GM18505 (cell line): ENCODE results near the gene SRCAP.

Source experiments
- ATAC-seq: cut with Tn5 transposase; IDR thresholded peaks from one replicate; pipeline ENCODE4 v1.9.1; 2021; ENCODE audit not compliant: unreplicated experiment
- POLR2A ChIP-seq: IDR thresholded peaks from 4 replicates; pipeline ENCODE4 v1.6.1; 2011; ENCODE audit warnings: borderline replicate concordance; ENCODE audit not compliant: insufficient read depth, insufficient read length; ENCODE audit errors: extremely low read depth

SRCAP gene

DNA sequence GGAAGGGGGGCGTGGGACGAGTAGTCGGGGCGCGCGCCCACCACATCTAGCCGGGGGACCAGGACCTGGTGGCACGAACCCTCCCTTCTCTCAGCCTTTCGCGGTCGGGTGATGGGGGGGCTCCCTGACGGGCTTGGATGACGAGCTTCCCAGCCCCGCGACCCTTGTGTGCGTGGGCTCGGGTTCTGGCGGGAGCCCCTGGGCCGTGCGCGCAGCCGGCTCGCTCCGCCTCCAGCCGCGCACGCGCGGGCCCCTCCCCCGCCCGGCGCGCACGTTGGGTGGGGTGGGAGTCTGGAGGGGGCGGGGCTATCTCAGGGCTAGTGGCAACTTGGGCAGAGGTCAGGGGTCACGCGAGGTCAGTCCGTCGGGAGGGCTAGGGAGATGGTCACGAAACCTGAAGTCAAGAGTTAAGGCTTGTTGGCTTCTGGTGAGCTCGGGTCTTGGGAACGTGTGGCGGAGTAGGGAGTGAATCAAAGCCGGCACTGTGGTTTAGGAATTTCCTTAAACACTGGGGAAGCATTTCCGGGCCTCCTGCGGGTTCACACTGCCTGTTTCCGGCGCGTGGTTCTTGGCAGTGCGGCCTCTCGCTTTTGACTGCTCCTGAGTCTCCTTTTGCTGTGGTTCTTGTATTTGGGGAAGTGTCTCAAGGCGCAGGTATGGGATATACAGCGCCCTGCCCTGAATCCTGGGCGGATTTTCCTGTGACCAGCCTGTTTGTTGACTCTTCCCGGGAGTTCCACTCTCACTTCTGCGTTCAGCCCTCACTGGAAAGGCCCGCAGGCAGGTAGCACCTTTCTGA, at the start of gene SRCAP:
SRCAP (plus strand) TSS at position 356 of the 799 bp plus-strand sequence. CDS start 1,654 bp downstream, outside the sequence.
- ATAC-seq, result peak; percentile 25
- peak; percentile 78 for TF ChIP-seq POLR2A

DNA sequence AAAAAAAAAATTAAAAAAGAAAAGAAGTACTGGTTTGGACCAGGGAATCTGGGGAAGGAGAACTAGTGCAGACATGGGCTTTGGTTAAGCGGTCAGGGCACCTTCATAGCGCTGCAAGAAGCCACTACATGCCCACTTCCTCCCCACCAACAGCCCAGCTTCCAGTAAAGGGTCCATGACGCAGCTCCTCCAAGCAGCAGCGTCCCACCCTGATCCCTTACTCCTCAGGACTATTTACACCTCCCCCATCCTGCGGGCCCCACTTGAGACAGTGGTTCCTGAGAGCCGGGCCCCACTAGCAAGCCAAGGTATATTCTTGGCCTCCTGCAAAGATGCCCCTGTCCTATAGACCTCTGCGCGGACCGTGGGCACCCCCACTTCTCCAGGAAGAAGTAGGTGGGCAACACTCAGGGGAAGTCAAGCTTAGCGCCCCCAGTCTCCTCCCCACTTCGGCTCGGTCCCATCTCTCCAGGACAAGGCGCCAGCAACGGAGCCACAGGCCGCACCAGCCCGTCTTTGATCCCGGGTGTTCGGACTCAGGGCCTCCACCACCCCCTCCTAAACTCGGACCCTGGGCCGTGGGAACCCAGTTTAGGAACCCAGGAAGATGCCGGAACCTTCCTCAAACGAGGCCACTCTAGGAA, 49.1 kb upstream of the SRCAP start:
- peak; percentile 4 for ATAC-seq
- TF ChIP-seq POLR2A, result no peak

DNA sequence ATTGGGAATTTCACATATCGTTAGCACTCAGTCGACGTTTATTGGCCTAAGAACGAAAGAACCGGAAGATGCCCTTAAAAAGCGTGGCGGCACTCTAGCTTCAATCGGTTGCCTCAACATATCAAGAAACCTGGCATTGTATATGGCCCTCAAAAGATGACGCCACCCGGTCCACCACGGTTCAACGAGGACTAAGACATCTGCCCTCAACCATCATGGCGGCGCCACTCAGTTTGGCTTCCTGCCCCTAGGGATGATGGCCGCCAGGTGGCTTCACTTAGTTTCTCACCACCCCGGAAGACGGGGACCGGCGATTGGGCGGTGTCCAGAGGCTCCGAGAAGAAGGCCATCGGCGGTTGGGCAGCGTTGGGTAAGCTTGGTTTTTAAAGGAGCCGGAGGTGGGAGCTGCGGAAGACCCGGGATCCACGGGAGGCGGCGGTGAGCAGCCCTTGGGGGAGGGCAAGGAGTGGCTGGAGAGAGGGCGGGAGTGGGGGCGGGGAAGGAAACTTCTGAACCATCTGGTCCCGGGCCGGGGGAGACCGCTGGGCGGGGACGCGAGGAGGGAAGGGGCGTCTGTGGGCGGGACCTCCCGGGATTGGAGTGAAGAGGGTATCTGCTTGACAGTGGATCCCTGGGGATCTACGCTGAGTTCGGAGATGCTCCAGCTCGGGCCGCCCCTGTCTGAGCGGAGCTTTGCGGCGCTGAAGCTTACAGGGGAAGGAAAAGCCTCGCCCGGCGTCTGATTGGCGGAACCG, 48.4 kb upstream of the SRCAP start, which contains the start of gene PRR14:
PRR14 (plus strand) TSS at position 592 of the 755 bp plus-strand sequence. CDS start 686 bp downstream, outside the sequence.
- ATAC-seq, result peak; percentile 68
- TF ChIP-seq POLR2A, result peak; percentile 26

DNA sequence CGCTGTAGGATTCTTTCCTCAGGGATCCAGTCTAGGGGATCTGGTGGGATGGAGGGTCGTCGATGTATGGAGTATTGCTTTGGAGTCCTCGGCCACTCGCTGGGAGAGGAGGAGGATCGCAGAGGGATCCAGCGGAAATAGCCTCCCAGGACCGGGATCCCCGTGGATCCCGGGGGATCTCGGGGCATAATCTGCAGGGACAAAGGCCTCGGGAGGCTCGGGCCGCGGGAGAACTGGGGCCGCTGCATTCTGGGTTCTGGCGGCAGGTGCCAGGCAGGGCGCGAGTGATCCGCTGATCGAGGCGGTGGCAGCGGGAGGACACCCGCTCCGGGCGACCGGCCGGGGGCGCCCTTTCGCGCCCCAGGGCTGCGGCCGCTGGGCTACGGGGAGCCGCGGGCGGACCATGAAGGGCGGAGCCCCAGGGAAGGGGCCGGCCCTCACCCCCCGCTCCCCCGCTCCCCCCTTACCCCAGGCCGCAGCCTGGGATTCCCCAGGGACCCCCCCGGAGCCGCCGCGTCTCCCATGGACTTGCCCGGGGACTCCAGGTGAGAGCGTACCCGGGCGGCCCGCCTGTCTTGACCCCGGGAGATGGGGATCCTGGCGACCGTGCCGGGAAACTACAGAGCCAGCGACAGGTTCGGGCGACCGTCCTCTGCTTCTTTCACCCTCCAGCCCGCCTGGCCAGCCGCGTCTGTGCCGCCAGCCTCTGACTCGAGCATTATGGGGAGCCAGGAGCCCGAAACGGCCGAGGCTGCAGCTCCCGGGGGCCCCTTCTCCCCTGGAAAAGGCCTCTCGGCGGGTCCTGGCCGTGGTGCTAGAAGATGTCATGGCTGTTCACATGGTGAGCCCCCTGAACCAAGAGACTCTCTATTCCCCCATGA, 47.6 kb upstream of the SRCAP start:
- peak; percentile 53 for TF ChIP-seq POLR2A
- peak; percentile 50 for ATAC-seq

GRCh38 chr16:30652005-30652296, 47.0 kb upstream of the SRCAP start:
- TF ChIP-seq POLR2A, result no peak
- no peak for ATAC-seq

DNA sequence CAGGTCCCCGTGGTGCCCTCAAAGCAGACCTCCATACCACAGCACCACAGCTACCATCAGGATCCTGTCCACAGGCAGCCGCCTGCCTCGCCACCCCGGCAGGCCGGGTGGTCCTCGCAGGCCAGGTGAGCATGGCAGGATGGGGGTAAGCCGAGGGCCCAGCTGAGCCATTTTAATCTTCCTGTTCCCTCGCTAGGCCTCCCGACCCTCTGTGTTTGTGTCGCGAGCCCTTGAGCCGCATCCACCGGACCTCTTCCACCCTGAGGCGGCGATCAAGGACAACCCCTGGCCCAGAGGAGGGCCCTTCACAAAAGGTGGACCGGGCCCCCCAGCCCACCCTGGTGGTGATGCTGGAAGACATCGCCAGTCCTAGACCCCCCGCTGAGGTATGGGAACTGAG, 46.3 kb upstream of the SRCAP start:
- ATAC-seq, result no peak
- no peak for TF ChIP-seq POLR2A

- ATAC-seq, result no peak
- TF ChIP-seq POLR2A, result no peak
These were observed 44.1 kb upstream of the SRCAP start for GRCh38 chr16:30654856-30655255.

DNA sequence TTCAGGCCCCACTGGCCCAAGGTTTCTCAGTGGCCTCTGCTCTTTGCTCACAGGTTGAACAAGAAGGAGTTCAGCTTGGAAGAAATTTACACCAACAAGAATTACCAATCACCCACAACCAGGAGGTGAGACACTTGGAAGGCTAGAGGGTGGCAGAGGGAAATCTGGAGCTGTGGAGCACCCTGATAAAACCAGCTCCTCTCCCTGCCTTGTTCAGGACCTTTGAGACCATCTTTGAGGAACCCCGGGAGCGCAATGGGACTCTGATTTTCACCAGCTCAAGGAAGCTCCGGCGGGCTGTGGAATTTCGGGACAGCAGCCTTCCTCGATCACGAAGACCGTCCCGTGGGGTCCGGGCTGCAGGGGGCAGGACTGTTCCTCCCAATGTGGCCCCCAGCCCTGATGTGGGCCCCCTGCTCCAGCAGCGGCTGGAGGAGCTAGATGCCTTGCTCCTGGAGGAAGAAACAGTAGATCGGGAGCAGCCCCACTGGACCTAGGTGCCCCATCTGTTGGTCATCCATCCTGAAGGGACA, 43.1 kb upstream of the SRCAP start:
- ATAC-seq, result no peak
- no peak for TF ChIP-seq POLR2A

- ATAC-seq, result no peak
- no peak for TF ChIP-seq POLR2A
These were observed 42.6 kb upstream of the SRCAP start for GRCh38 chr16:30656388-30656787.

GRCh38 chr16:30656974-30657865, 41.8 kb upstream of the SRCAP start:
- no peak for TF ChIP-seq POLR2A
- ATAC-seq, result no peak

DNA sequence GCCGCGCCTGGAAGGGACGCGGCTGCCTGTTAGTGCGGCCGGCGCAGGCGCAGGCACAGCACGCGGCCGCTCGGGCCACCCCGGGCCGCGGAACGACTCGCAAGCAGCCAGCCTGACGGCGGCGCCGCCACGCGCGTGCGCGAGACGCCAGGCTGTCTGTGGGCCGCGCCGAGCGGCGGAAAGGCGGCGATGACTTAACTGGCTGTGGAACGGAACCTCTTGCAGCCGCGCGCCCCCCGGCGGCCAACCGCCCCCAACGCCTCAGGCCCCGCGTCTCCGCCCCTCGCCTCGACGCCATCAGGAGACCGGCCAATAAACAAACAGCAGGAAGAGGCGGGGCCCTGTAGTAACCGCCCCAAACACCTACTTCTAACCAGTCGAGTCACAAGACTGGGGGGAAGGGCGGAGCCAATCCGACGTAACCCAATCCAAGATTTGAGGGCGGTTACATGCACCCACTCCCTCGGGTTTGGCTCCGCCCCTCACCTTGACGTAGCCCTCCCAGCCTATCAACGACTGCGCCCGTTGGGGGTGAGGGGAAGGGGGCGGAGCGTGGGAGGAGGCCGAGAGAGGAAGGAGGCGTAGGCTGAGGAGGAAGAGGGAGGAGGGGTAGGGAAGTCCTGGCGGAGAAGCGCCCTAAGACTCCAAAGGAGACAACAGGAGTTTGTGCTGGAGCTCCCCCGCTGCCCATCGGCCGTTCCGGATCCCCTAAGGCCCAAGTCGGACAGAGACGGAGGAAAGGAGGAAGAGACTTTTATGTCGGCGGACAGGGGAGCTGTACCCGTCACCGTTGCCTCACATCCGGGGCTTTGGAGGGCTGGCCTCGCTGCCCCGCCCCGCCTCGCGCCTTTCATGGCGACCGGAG, 40.9 kb upstream of the SRCAP start, which contains the start of gene FBRS:
FBRS (plus strand) TSS at position 566 of the 865 bp plus-strand sequence. CDS start 1,088 bp downstream, outside the sequence.
- peak; percentile 62 for ATAC-seq

More for the DNA sequence above, 40.9 kb upstream of the SRCAP start, which contains the start of gene FBRS:
- TF ChIP-seq POLR2A, result peak; percentile 77
